HEK293 (cell line): Measurements from ENCODE around the gene WDR35.

Source experiments
- BCL6B ChIP-seq: fragments of 450-650 bp; formaldehyde crosslinking; IDR thresholded peaks from 2 replicates; pipeline ENCODE4 v1.5.1; 2017; ENCODE audit warnings: missing biosample characterization, missing genetic modification characterization
- EGR2 ChIP-seq: fragments of 450-650 bp; formaldehyde crosslinking; IDR thresholded peaks from 2 replicates; pipeline ENCODE4 v1.5.1; 2016; ENCODE audit warnings: low read depth, missing biosample characterization, missing genetic modification characterization
- GLI4 ChIP-seq: fragments of 450-650 bp; formaldehyde crosslinking; IDR thresholded peaks from 2 replicates; pipeline ENCODE4 v1.5.1; 2016; ENCODE audit warnings: missing biosample characterization, missing genetic modification characterization
- HOXD13 ChIP-seq: sonication (generic); formaldehyde crosslinking; IDR thresholded peaks from 2 replicates; pipeline ENCODE4 v1.8.0; 2022; ENCODE audit warnings: missing genetic modification reagents, borderline replicate concordance
- KLF17 ChIP-seq: fragments of 450-650 bp; formaldehyde crosslinking; IDR thresholded peaks from 2 replicates; pipeline ENCODE4 v1.5.1; 2016; ENCODE audit warnings: missing biosample characterization, missing genetic modification characterization
- PBX3 ChIP-seq: sonication (generic); formaldehyde crosslinking; IDR thresholded peaks from 2 replicates; pipeline ENCODE4 v1.8.1; 2022; ENCODE audit warnings: mild to moderate bottlenecking, moderate library complexity, missing genetic modification reagents
- PRDM10 ChIP-seq: fragments of 450-650 bp; formaldehyde crosslinking; IDR thresholded peaks from 2 replicates; pipeline ENCODE4 v1.5.1; 2016; ENCODE audit warnings: missing biosample characterization, missing genetic modification characterization
- REPIN1 ChIP-seq: fragments of 450-650 bp; formaldehyde crosslinking; IDR thresholded peaks from 2 replicates; pipeline ENCODE4 v1.5.1; 2017; ENCODE audit warnings: missing biosample characterization, missing genetic modification characterization, low read depth
- YY2 ChIP-seq: fragments of 450-650 bp; formaldehyde crosslinking; IDR thresholded peaks from 2 replicates; pipeline ENCODE4 v1.5.1; 2016; ENCODE audit warnings: missing biosample characterization, missing genetic modification characterization
- ZBTB20 ChIP-seq: fragments of 450-650 bp; formaldehyde crosslinking; IDR thresholded peaks from 2 replicates; pipeline ENCODE4 v1.5.1; 2016; ENCODE audit warnings: missing biosample characterization, missing genetic modification characterization
- ZBTB8A ChIP-seq: fragments of 450-650 bp; formaldehyde crosslinking; IDR thresholded peaks from 2 replicates; pipeline ENCODE4 v1.5.1; 2016; ENCODE audit warnings: missing biosample characterization, missing genetic modification characterization
- ZIC2 ChIP-seq: fragments of 450-650 bp; formaldehyde crosslinking; IDR thresholded peaks from 2 replicates; pipeline ENCODE4 v1.5.1; 2016; ENCODE audit warnings: missing biosample characterization, missing genetic modification characterization
- ZNF146 ChIP-seq: fragments of 450-650 bp; formaldehyde crosslinking; IDR thresholded peaks from 2 replicates; pipeline ENCODE4 v1.5.1; 2016; ENCODE audit warnings: missing biosample characterization, missing genetic modification characterization
- ZNF155 ChIP-seq: fragments of 450-650 bp; formaldehyde crosslinking; IDR thresholded peaks from 2 replicates; pipeline ENCODE4 v1.5.1; 2016; ENCODE audit warnings: missing biosample characterization, missing genetic modification characterization
- ZNF214 ChIP-seq: fragments of 450-650 bp; formaldehyde crosslinking; IDR thresholded peaks from 2 replicates; pipeline ENCODE4 v1.5.1; 2017; ENCODE audit warnings: missing biosample characterization, mild to moderate bottlenecking, missing genetic modification characterization, borderline replicate concordance
- ZNF341 ChIP-seq: fragments of 450-650 bp; formaldehyde crosslinking; IDR thresholded peaks from 2 replicates; pipeline ENCODE4; 2016; ENCODE audit warnings: low read depth, missing biosample characterization, missing genetic modification characterization
- ZNF391 ChIP-seq: fragments of 450-650 bp; formaldehyde crosslinking; IDR thresholded peaks from 2 replicates; pipeline ENCODE4 v1.5.1; 2016; ENCODE audit warnings: low read depth, missing biosample characterization, missing genetic modification characterization, borderline replicate concordance
- ZNF394 ChIP-seq: fragments of 450-650 bp; formaldehyde crosslinking; IDR thresholded peaks from 2 replicates; pipeline ENCODE4 v1.5.1; 2016; ENCODE audit warnings: missing biosample characterization, missing genetic modification characterization, mild to moderate bottlenecking, moderate library complexity, borderline replicate concordance
- ZNF501 ChIP-seq: fragments of 450-650 bp; formaldehyde crosslinking; IDR thresholded peaks from 2 replicates; pipeline ENCODE4 v1.5.1; 2016; ENCODE audit warnings: missing biosample characterization, missing genetic modification characterization
- ZNF571 ChIP-seq: fragments of 450-650 bp; formaldehyde crosslinking; IDR thresholded peaks from 2 replicates; pipeline ENCODE4 v1.5.0; 2017; ENCODE audit warnings: missing biosample characterization, missing genetic modification characterization
- ZNF580 ChIP-seq: fragments of 450-650 bp; formaldehyde crosslinking; IDR thresholded peaks from 2 replicates; pipeline ENCODE4 v1.5.1; 2016; ENCODE audit warnings: missing biosample characterization, missing genetic modification characterization
- ZNF629 ChIP-seq: fragments of 450-650 bp; formaldehyde crosslinking; IDR thresholded peaks from 2 replicates; pipeline ENCODE4 v1.5.1; 2017; ENCODE audit warnings: missing biosample characterization, missing genetic modification characterization
- ZNF660 ChIP-seq: fragments of 450-650 bp; IDR thresholded peaks from 2 replicates; pipeline ENCODE4 v1.5.1; 2018; ENCODE audit warnings: missing biosample characterization, mild to moderate bottlenecking, missing genetic modification characterization
- ZNF677 ChIP-seq: fragments of 450-650 bp; IDR thresholded peaks from 2 replicates; pipeline ENCODE4 v1.5.0; 2018; ENCODE audit warnings: missing biosample characterization, mild to moderate bottlenecking, missing genetic modification characterization, moderate library complexity
- ZNF692 ChIP-seq: fragments of 450-650 bp; formaldehyde crosslinking; IDR thresholded peaks from 2 replicates; pipeline ENCODE4 v1.5.1; 2016; ENCODE audit warnings: missing biosample characterization, missing genetic modification characterization
- ZNF747 ChIP-seq: fragments of 450-650 bp; formaldehyde crosslinking; IDR thresholded peaks from 2 replicates; pipeline ENCODE4 v1.5.1; 2016; ENCODE audit warnings: missing biosample characterization, missing genetic modification characterization
- ZNF843 ChIP-seq: fragments of 450-650 bp; formaldehyde crosslinking; IDR thresholded peaks from 2 replicates; pipeline ENCODE4 v1.5.1; 2016; ENCODE audit warnings: missing biosample characterization, missing genetic modification characterization
- ZSCAN4 ChIP-seq: fragments of 450-650 bp; formaldehyde crosslinking; IDR thresholded peaks from 2 replicates; pipeline ENCODE4 v1.5.1; 2017; ENCODE audit warnings: missing biosample characterization, missing genetic modification characterization

Gene WDR35

GRCh38 chr2:19901442-19902215 lies 88.3 kb downstream of the WDR35 start, which contains the start of gene TTC32 (continued):
- TF ChIP-seq ZNF394 (tag by site-specific recombination) (peak; percentile 33; the same call in 1 of the 2 replicates), ZNF501 (peak; percentile 96), ZNF660 (tag by site-specific recombination) (peak; percentile 79; the same call in 1 of the 2 replicates), ZNF155 (tag by site-specific recombination) (no peak), ZIC2 (tag by site-specific recombination) (no peak), HOXD13 (CRISPR knock-in tag) (no peak), REPIN1 (tag by site-specific recombination) (no peak), PRDM10 (tag by site-specific recombination) (peak; percentile 54; the same call in 1 of the 2 replicates), GLI4 (tag by site-specific recombination) (no peak), ZNF214 (tag by site-specific recombination) (no peak), PBX3 (CRISPR knock-in tag) (no peak), ZNF843 (tag by site-specific recombination) (0 out of 2 replicates have a peak, but pooled peaks have one; percentile 23), ZBTB20 (peak; percentile 50; the same call in 1 of the 2 replicates), ZNF571 (tag by site-specific recombination) (no peak), ZSCAN4 (peak; percentile 33; the same call in 1 of the 2 replicates), ZNF146 (tag by site-specific recombination) (0 out of 2 replicates have a peak, but pooled peaks have one; percentile 44), BCL6B (tag by site-specific recombination) (no peak), ZNF677 (tag by site-specific recombination) (no peak), ZNF341 (tag by site-specific recombination) (peak; percentile 42; the same call in 1 of the 2 replicates), ZNF747 (tag by site-specific recombination) (no peak), KLF17 (tag by site-specific recombination) (peak; percentile 60; the same call in 1 of the 2 replicates), ZNF580 (tag by site-specific recombination) (peak; percentile 65; the same call in 1 of the 2 replicates), YY2 (tag by site-specific recombination) (peak; percentile 54; the same call in 1 of the 2 replicates), ZNF692 (peak; percentile 75), ZNF391 (tag by site-specific recombination) (peak; percentile 25; the same call in 1 of the 2 replicates), EGR2 (tag by site-specific recombination) (no peak), ZNF629 (tag by site-specific recombination) (peak; percentile 52; the same call in 1 of the 2 replicates), ZBTB8A (tag by site-specific recombination) (peak; percentile 45)
